HG03060 (cell line): ENCODE results near the gene SLC25A23.

Experiments used
- ATAC-seq: cut with Tn5 transposase; IDR thresholded peaks from one replicate; pipeline ENCODE4 v1.9.1; 2021; ENCODE audit warnings: low read depth, moderate number of reproducible peaks; ENCODE audit not compliant: unreplicated experiment

Gene SLC25A23

DNA sequence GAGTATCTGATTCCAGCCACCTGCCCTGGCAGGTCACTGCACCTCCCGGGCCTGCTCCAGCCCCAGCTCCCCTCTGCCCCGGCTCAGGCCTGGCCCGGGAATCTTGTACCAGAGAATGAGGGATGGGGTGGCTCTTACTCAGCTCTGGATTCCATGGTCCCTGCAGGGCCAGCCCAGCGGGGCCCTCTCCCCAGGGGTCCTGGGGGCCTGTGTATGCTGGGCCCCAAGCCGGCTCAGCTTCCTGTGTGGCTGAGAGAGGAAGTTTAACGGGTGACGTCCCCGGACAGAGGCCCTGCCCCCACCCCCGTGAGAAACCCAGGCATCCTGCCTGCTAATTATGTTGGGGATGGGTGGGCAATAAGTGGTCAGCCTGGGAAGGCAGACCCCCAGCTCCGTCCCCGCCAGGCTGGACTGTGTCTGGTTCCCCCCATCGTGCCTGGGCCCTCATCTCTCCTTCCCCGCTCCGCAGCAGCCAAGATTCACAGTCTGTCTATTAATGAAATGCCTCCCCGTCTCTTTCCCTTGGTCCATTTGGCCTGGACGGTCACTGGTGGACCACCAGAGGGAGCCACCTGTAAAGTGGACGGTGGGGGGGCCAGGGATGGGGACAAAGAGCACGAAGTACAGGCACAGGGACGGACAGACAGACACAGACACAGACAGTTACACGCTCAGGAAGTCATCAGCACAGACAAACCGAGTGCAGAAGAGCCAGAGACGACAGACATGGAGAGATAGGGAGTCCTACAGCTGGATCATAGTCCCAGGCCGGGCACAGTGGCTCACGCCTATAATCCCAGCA lies 22.1 kb upstream of the SLC25A23 start, which contains the start of gene DENND1C:
Gene DENND1C (minus strand): TSS at position 247 of the 802 bp plus-strand sequence. CDS start 92 bp downstream, at position 155.
- ATAC-seq, result no peak

DNA sequence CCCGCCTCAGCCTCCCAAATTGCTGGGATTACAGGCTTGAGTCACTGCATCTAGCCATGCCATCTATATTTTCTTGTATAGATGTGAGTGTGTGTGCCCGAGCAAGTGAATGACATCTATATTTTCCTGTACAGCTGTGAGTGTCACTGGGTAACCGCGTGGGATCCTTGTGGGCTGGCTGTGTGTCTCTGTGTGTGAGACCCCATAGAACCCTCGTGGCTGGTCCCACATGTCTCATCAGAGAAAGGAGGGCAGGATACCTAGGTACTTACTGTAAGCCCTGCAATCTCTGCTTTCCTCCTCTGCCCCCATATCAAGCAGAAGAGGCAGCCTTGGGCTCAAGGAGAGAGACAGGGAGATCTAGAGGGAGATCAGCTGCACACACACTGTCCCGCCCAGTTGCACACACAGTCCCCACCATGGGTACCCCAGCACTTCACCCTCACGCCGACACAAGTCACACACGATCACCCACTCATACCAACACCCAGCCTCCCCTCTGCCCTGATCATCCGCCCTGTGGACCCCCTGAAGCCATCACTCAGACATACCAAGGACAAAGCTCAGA lies 21.3 kb upstream of the SLC25A23 start:
- no peak for ATAC-seq

DNA sequence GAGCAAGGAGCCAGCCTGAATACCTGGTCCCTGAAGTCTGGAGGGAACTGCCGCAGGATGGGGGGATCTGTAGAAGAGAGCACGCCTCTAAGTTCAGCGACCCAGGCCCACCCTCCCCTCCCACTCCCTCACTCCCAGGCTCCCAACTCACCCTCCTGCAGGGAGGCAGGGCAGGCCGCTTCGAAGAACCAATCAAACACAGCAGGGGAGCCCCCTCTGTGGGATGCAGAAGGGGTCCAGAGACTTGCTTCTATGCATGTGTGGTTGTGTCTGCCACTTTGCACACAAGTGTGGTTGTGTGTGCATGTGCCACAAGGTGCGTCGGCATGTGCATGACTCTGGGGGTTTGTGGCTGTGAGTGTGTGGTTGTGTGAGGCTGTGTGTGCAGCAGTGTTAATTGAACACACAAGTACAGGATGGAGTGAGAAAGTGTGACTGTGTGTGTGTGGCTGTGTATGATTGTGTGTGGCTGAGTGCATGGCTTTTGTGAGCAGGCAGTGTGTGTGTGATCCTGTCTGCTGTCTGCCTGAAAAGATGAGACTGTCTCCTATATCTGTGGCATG lies 20.3 kb upstream of the SLC25A23 start:
- no peak for ATAC-seq

DNA sequence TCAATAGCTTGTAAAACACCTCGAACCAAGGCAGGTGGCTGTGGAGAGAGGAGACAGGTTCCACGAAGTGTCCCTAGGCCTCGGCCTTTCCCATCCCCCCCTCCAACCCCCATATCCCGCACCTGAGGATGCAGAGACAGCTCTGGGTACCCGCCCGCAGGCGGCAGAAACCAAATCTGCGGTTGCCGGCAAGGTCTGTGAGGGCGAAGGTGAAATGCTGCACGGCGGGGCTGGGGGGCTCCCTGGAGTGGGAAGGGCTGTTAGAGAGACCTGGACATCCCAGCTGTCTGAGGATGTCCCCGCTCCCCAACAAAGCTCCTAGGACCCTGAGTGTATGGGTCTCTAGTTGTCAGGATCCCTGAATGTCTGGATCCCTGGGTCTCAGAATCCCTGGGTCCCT lies 19.2 kb upstream of the SLC25A23 start:
- no peak for ATAC-seq

DNA sequence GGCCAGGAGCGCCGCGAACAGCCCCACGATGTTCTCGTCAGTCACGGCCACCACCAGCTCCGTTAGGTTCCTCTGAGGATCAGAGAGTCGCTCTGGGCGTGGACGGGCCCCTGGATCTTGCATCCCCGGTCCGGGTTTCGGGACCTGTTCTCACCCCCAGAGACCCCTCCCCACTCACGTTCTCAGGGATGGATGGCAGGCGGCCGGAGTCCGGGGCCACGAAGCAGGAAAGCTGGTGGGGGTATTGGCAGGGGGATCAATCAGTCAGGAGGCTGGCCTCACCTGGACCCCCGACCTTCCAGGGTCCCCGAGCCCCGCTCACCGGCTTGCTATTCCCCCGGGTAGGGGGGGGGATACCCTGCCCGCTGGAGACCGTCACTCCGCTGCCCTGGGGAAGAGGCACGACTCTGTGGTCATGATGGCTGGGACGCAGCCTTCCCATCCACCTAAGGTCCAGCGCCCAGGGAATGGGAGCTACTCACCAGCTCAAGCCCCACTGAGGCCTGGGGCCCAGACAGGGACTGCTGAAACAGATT lies 17.4 kb upstream of the SLC25A23 start:
- ATAC-seq, result no peak

DNA sequence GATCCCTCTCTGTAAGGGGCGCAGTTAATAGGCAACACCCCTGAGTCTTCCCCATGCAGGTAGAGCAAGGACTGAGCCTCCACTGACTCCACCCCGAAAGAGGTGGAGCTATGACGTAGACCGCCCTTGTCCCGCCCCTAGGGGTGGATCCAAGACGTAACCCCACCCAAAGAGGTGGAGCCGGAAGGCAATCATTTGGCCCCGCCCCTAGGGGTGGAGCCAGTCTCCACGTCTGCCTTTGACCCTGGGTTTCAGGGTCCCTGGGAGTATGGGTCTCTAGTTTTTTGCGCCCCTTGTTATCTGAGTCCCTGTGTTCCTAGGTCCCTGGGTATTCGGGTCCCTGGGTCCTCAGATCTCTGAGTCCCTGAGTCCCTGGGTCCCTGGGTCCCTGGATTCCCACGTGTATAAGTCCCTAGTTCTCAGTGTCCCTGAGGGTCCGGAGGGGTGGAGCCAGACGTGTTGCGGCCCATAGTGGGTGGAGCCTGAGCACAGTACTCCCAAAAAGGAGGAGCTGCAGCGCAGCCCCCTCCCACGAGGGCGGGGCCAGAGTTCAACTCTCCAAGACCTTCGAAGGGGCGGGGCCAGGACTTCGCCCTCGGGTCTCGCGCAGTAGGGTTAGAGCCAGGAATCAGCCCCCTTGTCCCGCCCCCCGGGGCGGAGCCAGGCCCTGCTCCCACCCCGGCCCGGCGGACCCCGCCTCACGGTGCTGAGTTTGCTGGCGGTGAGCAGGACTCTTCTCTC lies 16.7 kb upstream of the SLC25A23 start:
- ATAC-seq, result no peak

DNA sequence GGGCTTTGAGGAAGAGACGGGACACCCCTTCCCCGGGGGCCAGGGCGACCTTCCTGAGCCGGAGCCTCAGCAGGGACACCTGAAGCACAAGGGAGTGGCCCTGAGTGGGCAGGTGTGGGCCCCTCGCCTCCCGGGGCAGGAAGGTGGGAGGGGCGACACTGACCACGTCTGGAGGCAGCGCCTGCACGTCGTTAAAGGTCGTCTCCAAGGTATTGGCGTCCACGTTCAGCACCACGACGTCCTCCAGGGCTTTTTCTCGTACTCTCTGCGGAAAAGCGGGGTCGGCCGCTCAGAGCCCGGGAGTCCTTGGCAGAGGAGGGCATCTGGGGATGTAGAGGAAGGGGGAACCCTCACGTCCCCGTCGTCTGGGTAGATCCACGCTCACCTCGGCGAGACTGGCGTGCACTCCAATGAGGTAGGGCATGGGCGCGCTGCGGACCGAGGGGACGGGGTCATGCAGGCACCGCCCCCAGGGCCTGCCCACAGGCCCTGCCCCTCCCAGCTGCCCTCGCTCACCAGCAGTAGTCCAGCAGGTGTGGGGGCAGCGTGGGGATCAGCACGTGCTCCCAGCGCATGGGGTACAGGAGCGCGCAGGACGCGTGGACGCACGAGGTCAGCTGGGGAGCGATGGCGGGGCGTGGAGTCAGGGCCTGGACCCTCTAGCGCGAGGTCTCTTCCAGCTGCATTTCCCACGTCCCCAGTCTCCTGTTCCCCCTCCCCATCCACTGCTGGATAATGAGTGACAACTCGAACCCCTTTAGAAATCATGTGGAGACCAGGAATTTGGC lies 15.9 kb upstream of the SLC25A23 start:
- ATAC-seq, result no peak

DNA sequence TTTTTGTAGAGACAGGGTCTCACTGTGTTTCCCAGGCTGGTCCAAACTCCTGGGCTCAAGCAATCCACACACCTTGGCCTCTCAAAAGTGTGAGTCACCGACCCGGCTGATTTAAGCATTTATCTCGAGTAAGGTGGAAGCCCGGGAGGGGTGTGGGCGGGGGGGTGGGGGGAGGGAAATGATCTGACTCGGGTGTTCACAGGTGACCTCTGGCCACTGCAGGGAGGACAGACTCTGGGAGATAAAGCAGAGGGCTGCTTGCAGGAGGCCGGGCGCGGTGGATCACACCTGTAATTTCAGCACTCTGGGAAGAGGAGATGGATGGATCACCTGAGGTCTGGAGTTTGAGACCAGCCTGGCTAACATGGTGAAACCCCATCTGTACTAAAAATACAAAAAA lies 14.1 kb upstream of the SLC25A23 start:
- no peak for ATAC-seq

DNA sequence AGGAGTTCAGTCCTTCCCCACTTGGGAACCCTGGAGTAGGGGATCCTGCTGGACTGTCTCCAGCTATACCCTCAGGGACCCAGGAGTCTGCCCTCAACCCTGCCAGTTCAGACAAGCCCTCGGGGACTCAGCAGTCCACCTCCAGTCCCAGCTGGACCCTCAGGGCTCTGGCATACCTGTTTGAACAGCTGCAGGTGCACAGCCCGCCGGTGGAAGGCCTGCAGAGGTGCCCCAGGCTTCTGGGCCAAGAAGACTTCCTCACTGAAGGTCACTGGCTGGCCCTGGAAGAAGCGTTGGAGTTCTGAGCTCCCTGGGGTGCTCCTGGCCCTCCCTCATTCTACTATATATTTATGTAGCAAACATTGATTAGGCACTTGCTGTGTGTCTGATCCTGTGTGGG lies 13.1 kb upstream of the SLC25A23 start:
- ATAC-seq, result no peak

DNA sequence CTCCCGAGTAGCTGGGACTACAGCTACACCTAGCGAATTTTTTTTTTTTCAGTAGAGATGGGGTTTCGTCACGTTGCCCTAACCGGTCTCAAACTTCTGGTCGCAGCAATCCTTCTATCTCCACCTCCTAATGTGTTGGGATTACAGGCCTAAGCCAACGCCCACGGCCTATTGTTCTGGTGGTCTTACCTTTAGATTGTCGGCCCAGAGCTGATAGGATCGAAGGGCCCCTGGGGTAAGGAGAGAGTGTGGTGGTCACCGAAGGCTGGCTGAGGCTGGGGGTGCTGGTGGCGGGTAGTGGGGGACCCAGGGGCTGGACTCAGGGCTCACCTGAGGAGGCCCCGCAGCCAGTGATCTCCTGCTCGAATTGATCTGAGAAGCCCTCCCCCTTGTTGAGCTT lies 11.5 kb upstream of the SLC25A23 start:
- ATAC-seq, result no peak

DNA sequence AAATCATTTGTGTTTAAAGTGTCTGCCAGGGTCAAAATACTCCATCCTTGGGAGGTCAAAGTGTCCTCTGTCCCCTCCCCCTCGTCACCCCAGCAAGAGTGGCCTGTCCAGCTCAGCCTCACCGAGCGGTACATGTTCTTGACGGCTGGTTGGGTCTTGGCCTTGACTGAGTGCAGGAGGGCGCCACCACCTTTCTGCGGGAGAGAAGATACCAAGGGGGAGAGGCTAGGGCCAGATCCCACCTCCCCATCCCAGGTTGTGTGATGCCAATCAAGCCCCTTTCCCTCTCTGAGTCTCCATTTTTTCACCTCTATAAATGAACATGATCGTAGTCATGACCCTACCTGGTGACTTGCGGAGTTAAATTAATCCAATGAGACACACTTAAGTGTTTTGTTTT lies 10.6 kb upstream of the SLC25A23 start:
- no peak for ATAC-seq

DNA sequence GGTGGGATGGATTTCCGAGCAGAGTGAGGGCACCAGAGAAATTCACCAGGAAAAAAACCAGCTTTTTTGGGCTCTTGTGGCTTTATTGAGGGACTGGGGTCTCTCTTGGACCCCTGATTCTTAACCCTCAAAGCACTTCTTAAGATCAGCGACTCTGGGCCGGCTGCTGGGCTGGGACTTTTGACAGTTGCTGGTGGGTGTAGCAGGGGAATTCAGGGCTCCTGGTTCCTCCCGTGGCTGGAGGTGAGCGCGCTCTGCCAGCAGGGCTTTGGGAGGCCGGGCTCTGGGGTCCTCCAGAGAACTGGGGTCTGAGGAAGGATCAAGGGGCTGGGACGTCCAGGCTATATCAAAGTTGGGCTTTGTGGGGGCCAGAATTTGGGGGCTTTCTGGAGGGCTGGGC lies 7.8 kb upstream of the SLC25A23 start:
- ATAC-seq, result no peak

DNA sequence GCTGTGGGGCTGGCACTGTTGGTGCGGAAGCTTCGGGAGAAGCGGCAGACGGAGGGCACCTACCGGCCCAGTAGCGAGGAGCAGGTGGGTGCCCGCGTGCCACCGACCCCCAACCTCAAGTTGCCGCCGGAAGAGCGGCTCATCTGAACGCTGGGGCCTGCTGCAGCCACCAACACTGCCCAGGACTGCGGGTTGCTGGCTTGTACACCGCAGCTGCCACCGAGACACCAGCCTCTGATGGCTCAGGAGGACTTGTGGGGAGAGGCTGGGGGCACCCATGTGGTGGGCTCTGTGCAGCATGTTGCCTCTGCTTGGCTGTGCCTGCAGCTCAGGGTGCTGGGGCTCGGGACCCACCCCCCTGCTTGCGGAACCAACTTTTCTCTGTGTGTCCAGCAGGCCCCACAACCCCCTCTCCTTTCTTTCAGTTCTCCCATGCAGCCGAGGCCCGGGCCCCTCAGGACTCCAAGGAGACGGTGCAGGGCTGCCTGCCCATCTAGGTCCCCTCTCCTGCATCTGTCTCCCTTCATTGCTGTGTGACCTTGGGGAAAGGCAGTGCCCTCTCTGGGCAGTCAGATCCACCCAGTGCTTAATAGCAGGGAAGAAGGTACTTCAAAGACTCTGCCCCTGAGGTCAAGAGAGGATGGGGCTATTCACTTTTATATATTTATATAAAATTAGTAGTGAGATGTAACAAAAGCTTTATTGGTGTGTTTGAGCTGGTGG lies 7.1 kb upstream of the SLC25A23 start:
- no peak for ATAC-seq

DNA sequence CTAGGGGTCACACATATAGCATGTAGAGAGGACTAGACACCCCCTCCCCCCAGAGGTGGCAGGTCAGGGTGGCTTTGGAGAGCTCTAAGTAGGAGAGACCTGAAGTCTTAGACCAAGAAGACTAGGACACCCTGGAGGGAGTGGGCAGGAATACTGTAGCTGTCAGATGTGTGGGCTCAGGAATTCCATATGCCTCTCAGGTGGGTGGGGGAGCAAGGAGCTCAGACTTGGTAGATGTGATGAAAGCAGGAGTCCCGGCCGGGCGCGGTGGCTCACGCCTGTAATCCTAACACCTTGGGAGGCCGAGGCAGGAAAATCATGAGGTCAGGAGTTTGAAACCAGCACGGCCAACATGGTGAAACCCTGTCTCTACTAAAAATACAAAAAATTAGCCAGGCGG lies 6.1 kb upstream of the SLC25A23 start:
- no peak for ATAC-seq

DNA sequence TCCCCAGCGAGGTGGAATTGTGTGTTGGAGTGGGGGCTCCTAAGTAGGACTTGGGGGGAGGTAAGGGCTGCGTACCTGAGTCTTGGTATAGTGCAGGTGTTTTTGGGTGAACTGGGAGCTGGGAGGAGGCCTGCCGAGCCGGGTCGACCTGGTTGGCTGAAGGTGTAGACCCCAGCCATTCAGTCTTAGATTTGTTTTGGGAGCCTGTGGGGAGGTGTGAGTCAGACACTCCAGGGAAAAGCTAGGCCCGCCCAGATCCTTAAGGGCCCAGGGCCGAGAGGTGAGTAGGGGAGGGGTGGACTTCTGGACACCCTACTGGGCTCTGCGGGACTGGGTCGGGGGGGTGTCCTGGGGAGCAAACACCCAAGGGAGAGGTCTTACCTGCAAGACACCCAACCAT lies 5.4 kb upstream of the SLC25A23 start:
- ATAC-seq, result no peak

DNA sequence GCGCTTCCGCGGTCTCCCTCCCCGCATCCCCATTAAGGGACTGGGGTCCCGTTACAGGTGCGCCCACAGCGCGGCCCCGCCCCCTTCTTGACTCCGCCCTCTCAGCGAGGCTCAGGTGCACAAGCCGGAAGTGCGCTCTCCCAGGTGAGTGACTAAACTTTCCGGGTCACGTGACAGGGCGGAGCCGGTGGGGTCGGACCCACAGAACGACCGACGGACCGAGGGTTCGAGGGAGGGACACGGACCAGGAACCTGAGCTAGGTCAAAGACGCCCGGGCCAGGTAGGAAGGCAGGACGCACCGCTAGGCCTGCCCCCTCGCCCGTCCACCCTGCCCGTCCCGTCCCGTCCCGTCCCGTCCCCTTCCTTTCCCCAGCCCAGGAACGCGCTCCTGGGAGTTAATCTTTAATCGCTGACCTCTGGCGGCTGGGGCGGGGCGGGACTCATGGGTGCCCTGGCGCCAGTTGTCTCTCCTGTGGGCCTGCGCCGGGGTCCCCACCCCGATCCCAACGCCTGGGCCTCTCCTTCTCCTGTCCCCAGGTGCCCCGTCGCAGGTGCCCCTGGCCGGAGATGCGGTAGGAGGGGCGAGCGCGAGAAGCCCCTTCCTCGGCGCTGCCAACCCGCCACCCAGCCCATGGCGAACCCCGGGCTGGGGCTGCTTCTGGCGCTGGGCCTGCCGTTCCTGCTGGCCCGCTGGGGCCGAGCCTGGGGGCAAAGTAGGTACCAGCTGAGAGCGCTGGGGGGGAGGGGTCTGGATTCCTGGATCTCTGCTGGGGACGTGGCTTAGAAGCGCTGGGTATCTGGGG lies 4.7 kb upstream of the SLC25A23 start, which contains the start of gene CRB3:
Gene CRB3 (plus strand): TSS at position 202 of the 804 bp plus-strand sequence. CDS start 431 bp downstream, at position 633.
- no peak for ATAC-seq

DNA sequence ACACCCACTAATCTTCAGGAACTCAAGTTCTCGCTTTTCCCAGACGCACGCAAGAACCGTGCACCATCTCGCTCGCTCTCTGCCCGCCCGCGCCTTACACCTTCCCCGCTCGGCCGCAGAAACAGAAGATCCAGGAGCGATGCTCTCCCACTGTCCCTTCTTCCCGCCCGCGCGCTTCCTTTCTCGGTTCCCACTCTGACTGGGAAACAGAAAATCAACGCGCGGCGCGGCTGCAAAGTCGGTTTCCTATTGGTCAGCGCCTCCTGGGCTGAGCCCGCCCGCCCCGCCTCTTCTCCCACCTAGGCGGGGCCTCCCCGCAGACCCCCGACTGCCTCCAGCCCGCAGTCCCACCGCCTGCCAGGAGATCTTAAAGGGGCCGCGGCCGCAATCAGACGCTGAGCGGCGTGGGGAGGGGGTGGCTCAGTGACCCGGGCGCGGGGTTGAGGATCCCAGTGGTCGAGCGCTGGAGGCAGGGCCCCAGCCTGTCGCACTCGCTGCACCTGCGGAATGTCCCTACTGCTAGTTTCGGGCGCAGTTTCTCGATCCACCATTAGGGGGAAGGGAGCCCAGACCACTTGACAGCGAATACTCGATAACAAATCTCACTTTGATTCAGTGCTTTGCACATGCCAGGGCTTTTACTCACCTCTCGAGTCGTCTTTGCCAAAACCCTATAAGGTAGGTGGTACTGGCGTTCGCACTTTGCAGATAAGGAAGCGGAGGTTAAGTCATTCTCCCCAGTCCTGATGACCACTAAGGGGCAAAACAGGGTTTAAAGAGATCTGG lies 700 bp upstream of the SLC25A23 start:
- peak; percentile 51 for ATAC-seq

DNA sequence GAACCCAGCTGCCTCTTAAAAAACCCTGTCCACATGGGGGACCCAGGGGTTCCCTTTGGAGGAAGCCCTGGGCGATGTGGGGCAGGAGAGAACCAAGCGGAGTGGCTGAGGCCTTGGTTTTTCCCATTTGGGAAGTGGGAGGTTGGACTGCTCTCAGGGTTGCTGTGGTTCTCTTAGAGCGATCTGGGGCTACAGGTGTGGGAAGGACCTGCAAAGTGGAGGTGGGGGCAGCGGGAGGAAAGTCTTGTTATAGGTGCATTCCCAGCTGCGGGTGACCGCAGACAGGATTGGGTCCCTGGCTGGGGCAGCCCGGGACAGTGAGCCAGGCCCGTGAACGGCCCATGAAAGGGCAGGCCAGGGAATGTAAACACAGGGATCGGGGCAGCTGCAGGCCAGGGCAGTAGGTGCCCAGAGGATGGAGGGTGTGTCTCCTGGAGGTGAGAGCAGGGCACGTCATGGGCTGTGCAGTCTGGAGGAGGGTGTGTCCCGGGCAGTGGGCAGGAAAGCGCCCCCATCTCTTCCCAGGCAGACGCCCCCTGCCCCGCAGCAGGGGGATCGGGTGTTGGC lies 814 bp downstream of the SLC25A23 start:
- no peak for ATAC-seq
